Suprapubic skin (tissue), 4 donors: ENCODE measurements around the gene TAP2. TPM values are rescaled to one million over a fixed set of nuclear protein-coding genes. Genes with fewer than 3 reads are reported as not detected.

Source experiments
- DNase-seq, 2 donors: peaks; one replicate each; pipeline ENCODE4 v3.0.0-alpha.2; 2019; ENCODE audit warnings: low spot score in 2 of 2
- H3K27ac ChIP-seq: fragments of 200-600 bp; sonication (generic); one replicate; pipeline ENCODE4 v1.5.1; 2019
- H3K27me3 ChIP-seq: fragments of 200-600 bp; sonication (generic); one replicate; pipeline ENCODE4 v1.5.1; 2019
- H3K36me3 ChIP-seq: fragments of 200-600 bp; sonication (generic); one replicate; pipeline ENCODE4 v1.5.1; 2019
- H3K4me1 ChIP-seq: fragments of 200-600 bp; sonication (generic); one replicate; pipeline ENCODE4 v1.5.1; 2019
- H3K4me3 ChIP-seq: fragments of 200-600 bp; sonication (generic); one replicate; pipeline ENCODE4 v1.5.1; 2019; ENCODE audit warnings: mild to moderate bottlenecking
- H3K9me3 ChIP-seq: fragments of 200-600 bp; sonication (generic); one replicate; pipeline ENCODE4 v1.5.1; 2019
- CTCF ChIP-seq, 2 donors: fragments of 200-600 bp in 1 of 2; fragments of 450-650 bp in 1 of 2; sonication (generic) in 1 of 2; IDR thresholded peaks; one replicate each; pipeline ENCODE4 v1.5.1; 2016 to 2019; ENCODE audit warnings: antibody characterized with exemption in 2 of 2, mild to moderate bottlenecking in 1 of 2, moderate library complexity in 1 of 2
- EP300 ChIP-seq: sonication (generic); formaldehyde crosslinking; IDR thresholded peaks from one replicate; pipeline ENCODE4 v1.6.1; 2017; ENCODE audit warnings: antibody characterized with exemption
- POLR2A ChIP-seq, 2 donors: fragments of 450-650 bp; IDR thresholded peaks; one replicate each; pipeline ENCODE4 v1.6.1; 2017; ENCODE audit warnings: antibody characterized with exemption in 2 of 2, mild to moderate bottlenecking in 2 of 2, moderate library complexity in 2 of 2
- POLR2AphosphoS5 ChIP-seq, 3 donors: sonication (generic); formaldehyde crosslinking; IDR thresholded peaks; one replicate each; pipeline ENCODE4 v1.6.1; 2017; ENCODE audit warnings: antibody characterized with exemption in 3 of 3
- WGBS: methylation state at CpG from one replicate; pipeline ENCODE4 v1.1.5; 2018; 5-methylcytosine and 5-hydroxymethylcytosine counted together
- total RNA-seq, 4 donors: library from RNA; depleted of rRNA; stranded (reverse); fragments of >200 nt; gene quantifications; one replicate each; pipeline ENCODE4 v1.1.0, GENCODE V29; 2016

Gene TAP2
- total RNA-seq, 4 donors from 2014 or later, result 17.7 to 20.8 (median 20.1) TPM

GRCh38 chr6:32830936-32831335 lies 7.6 kb downstream of the TAP2 start:
- DNase-seq, result no peak
- peaks cover 52% of the 10 kb centered on the region for H3K36me3 ChIP-seq
- 88% methylated on average over 5 of the region's 5 CpGs for WGBS
- no peak overlapping the region for H3K4me3 ChIP-seq
- no peak overlapping the region for H3K27ac ChIP-seq
- H3K4me1 ChIP-seq, result peaks cover 11% of the 10 kb centered on the region
- TF ChIP-seq POLR2AphosphoS5 (IDR thresholded peaks at IDR 0.05) (no peak), CTCF (IDR thresholded peaks at IDR 0.05) (no peak), POLR2A (IDR thresholded peaks at IDR 0.05) (no peak), EP300 (no peak)
- H3K9me3 ChIP-seq, result no peaks in the 10 kb centered on the region
- H3K27me3 ChIP-seq, result no peaks in the 10 kb centered on the region

DNA sequence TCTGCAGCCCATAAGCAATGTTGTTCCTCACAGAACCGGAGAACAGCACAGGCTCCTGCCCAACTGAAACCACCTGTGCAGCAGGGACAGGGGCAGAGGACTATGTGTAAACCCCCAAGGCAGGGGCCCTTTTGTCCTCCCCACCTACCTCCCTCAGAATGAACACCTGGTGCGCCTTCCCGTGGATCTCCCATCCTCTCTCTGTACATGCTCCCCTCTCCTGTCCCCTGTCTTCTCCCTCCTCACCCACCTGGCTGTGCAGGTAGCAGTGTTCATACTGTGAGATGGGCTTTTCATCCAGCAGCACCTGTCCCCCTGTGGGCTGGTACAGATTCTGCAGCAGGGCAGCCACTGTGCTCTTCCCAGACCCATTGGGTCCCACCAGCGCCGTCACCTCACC lies 8.5 kb downstream of the TAP2 start:
- TF ChIP-seq POLR2AphosphoS5 (IDR thresholded peaks at IDR 0.05) (no peak), CTCF (IDR thresholded peaks at IDR 0.05) (no peak), POLR2A (IDR thresholded peaks at IDR 0.05) (no peak), EP300 (no peak)
- DNase-seq, result no peak
- 96% methylated on average over 5 of the region's 5 CpGs for WGBS
- no peak overlapping the region for H3K4me3 ChIP-seq
- H3K36me3 ChIP-seq, result peaks cover 47% of the 10 kb centered on the region
- H3K4me1 ChIP-seq, result peaks cover 13% of the 10 kb centered on the region
- H3K27me3 ChIP-seq, result no peaks in the 10 kb centered on the region
- no peaks in the 10 kb centered on the region for H3K9me3 ChIP-seq
- H3K27ac ChIP-seq, result no peak overlapping the region

DNA sequence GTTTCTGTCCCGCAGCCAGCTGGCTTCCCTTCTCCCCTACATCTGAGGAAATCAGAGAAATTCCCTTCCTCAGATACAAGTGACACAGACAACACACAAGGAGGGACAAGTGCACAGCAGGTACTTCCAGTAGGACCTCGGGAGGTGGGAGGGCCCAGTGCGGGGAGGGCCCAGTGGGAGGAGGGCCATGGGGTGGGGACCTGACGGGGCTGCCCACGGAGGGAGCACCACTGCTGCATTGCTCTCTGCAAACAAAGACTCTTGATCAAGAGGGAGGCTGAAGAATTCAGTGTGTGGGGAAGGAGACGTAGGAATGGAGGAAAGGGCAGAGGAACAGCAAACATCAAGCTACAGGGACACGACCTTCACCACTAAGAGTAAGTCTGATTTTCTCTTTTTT lies 9.0 kb downstream of the TAP2 start:
- no peaks in the 10 kb centered on the region for H3K9me3 ChIP-seq
- H3K36me3 ChIP-seq, result peaks cover 41% of the 10 kb centered on the region
- TF ChIP-seq CTCF (IDR thresholded peaks at IDR 0.05), result no peak
- no peak for TF ChIP-seq EP300
- no peak for TF ChIP-seq POLR2A (IDR thresholded peaks at IDR 0.05)
- no peak for TF ChIP-seq POLR2AphosphoS5 (IDR thresholded peaks at IDR 0.05)

DNA sequence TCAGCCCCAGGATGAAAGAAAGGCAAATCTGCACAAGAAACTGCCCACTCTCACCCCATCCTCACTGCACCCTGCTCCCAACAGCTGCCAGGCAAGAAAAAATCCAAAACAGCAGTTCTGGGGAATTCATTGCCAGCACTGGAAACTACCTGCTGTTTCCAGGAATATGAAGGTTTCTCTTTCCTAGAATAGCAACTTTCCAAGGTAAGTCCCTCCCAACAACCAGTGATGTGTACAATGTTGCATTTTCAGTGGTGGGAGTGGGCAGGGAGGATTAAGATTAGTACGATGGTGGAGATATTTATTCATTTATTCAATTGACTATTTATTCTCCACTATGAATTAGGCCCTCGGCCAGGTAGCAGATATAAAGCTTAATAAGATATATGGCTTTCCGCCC lies 11.5 kb downstream of the TAP2 start:
- Histone ChIP-seq H3K36me3 (peaks cover 30% of the 10 kb centered on the region), H3K27ac (no peak overlapping the region), H3K27me3 (no peaks in the 10 kb centered on the region), H3K4me1 (peaks cover 13% of the 10 kb centered on the region), H3K9me3 (no peaks in the 10 kb centered on the region), H3K4me3 (no peak overlapping the region)
- TF ChIP-seq POLR2A (IDR thresholded peaks at IDR 0.05) (no peak), POLR2AphosphoS5 (IDR thresholded peaks at IDR 0.05) (no peak), CTCF (IDR thresholded peaks at IDR 0.05) (no peak), EP300 (no peak)
- 52% methylated on average over 3 of the region's 3 CpGs for WGBS
- no peak for DNase-seq

More for the DNA sequence above, 9.0 kb downstream of the TAP2 start:
- no peak overlapping the region for H3K4me3 ChIP-seq
- WGBS, result 71% methylated on average over 7 of the region's 7 CpGs
- H3K4me1 ChIP-seq, result peaks cover 13% of the 10 kb centered on the region
- H3K27me3 ChIP-seq, result no peaks in the 10 kb centered on the region
- no peak overlapping the region for H3K27ac ChIP-seq
- DNase-seq, result no peak

DNA sequence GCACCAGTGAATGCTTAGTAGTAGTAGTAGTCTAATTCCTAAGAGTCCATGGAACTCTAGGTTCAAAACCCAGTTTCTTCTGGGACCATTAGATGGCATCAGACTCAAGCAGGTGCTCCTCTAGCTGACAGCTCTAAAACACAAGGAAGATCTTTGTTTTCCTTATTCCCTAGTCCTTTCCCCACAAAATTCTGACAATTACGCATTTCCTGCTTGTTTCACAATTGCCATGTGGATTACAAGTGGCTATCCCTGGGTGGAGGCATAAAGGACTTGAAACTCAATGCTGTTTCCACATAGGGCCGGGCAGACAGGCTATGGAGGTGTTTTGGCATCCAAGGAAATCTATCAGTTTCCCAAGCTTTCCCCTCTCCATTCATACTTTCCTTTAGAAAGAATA lies 12.6 kb downstream of the TAP2 start:
- Histone ChIP-seq H3K4me3 (no peak overlapping the region), H3K4me1 (peaks cover 13% of the 10 kb centered on the region), H3K27ac (no peak overlapping the region), H3K9me3 (no peaks in the 10 kb centered on the region), H3K36me3 (peaks cover 25% of the 10 kb centered on the region), H3K27me3 (no peaks in the 10 kb centered on the region)
- no peak for DNase-seq
- WGBS, result 29% methylated on average over 2 of the region's 2 CpGs
- TF ChIP-seq POLR2AphosphoS5 (IDR thresholded peaks at IDR 0.05), result no peak
- peak in 1 of 2 donors; percentile 4 for TF ChIP-seq CTCF (IDR thresholded peaks at IDR 0.05)
